ENCODE measurements around the gene SEC16B.

Gene SEC16B

GRCh38 chr1:177923441-177923840 lies 46.4 kb downstream of the SEC16B start:
- no peaks in the 10 kb centered on the region for H3K36me3 Mint-ChIP-seq
- no peaks in the 10 kb centered on the region for H3K4me1 Mint-ChIP-seq
- H3K27me3 Mint-ChIP-seq = peaks cover 2% of the 10 kb centered on the region

GRCh38 chr1:177922209-177922608 lies 47.6 kb downstream of the SEC16B start:
- ATAC-seq (ENCODE audit: low read depth) = no peak
- no peaks in the 10 kb centered on the region for H3K9me3 Mint-ChIP-seq
- H3K27ac Mint-ChIP-seq = no peak overlapping the region
- no peak overlapping the region for H3K4me3 Mint-ChIP-seq
- no peak for DNase-seq (ENCODE audit: low spot score in 2 of 2)
- peaks cover 3% of the 10 kb centered on the region for H3K27me3 Mint-ChIP-seq
- no peaks in the 10 kb centered on the region for H3K36me3 Mint-ChIP-seq
- H3K4me1 Mint-ChIP-seq = no peaks in the 10 kb centered on the region

More at GRCh38 chr1:177923441-177923840, 46.4 kb downstream of the SEC16B start:
- H3K27ac Mint-ChIP-seq = no peak overlapping the region
- H3K4me3 Mint-ChIP-seq = no peak overlapping the region
- ATAC-seq (ENCODE audit: low read depth) = no peak
- no peaks in the 10 kb centered on the region for H3K9me3 Mint-ChIP-seq
- DNase-seq (ENCODE audit: low spot score in 2 of 2) = no peak

- H3K36me3 Mint-ChIP-seq = no peaks in the 10 kb centered on the region
- no peak overlapping the region for H3K4me3 Mint-ChIP-seq
- ATAC-seq (ENCODE audit: low read depth) (no peak), DNase-seq (ENCODE audit: low spot score in 2 of 2) (no peak)
- no peak overlapping the region for H3K27ac Mint-ChIP-seq
- no peaks in the 10 kb centered on the region for H3K4me1 Mint-ChIP-seq
- H3K27me3 Mint-ChIP-seq = peaks cover 3% of the 10 kb centered on the region
- no peaks in the 10 kb centered on the region for H3K9me3 Mint-ChIP-seq
Observed at GRCh38 chr1:177921590-177921989, 48.3 kb downstream of the SEC16B start.

- DNase-seq (ENCODE audit: low spot score in 2 of 2) (no peak), ATAC-seq (ENCODE audit: low read depth) (no peak)
- Mint-ChIP-seq H3K4me3 (no peak overlapping the region), H3K27ac (no peak overlapping the region), H3K27me3 (peaks cover 3% of the 10 kb centered on the region), H3K36me3 (no peaks in the 10 kb centered on the region), H3K9me3 (no peaks in the 10 kb centered on the region), H3K4me1 (no peaks in the 10 kb centered on the region)
Observed at GRCh38 chr1:177920091-177920490, 49.8 kb downstream of the SEC16B start.

- H3K27ac Mint-ChIP-seq = no peak overlapping the region
- no peaks in the 10 kb centered on the region for H3K36me3 Mint-ChIP-seq
- no peaks in the 10 kb centered on the region for H3K9me3 Mint-ChIP-seq
- ATAC-seq (ENCODE audit: low read depth) (no peak), DNase-seq (ENCODE audit: low spot score in 2 of 2) (no peak)
- H3K4me3 Mint-ChIP-seq = no peak overlapping the region
- no peaks in the 10 kb centered on the region for H3K4me1 Mint-ChIP-seq
- peaks cover 2% of the 10 kb centered on the region for H3K27me3 Mint-ChIP-seq
Observed at GRCh38 chr1:177915641-177916040, 54.2 kb downstream of the SEC16B start.

- Mint-ChIP-seq H3K4me3 (no peak overlapping the region), H3K36me3 (no peaks in the 10 kb centered on the region), H3K4me1 (no peaks in the 10 kb centered on the region), H3K27me3 (peaks cover 2% of the 10 kb centered on the region), H3K9me3 (no peaks in the 10 kb centered on the region), H3K27ac (no peak overlapping the region)
- ATAC-seq (ENCODE audit: low read depth) (no peak), DNase-seq (ENCODE audit: low spot score in 2 of 2) (no peak)
Observed at GRCh38 chr1:177914603-177915002, 55.3 kb downstream of the SEC16B start.

GRCh38 chr1:177913762-177914540 lies 55.9 kb downstream of the SEC16B start:
- H3K4me1 Mint-ChIP-seq = no peaks in the 10 kb centered on the region
- no peak overlapping the region for H3K4me3 Mint-ChIP-seq
- no peak overlapping the region for H3K27ac Mint-ChIP-seq
- no peak for DNase-seq (ENCODE audit: low spot score in 2 of 2)
- H3K36me3 Mint-ChIP-seq = no peaks in the 10 kb centered on the region
- H3K27me3 Mint-ChIP-seq = peaks cover 4% of the 10 kb centered on the region
- H3K9me3 Mint-ChIP-seq = no peaks in the 10 kb centered on the region
- no peak for ATAC-seq (ENCODE audit: low read depth)

- Mint-ChIP-seq H3K27ac (no peak overlapping the region), H3K36me3 (no peaks in the 10 kb centered on the region), H3K4me3 (no peak overlapping the region), H3K9me3 (no peaks in the 10 kb centered on the region), H3K27me3 (peaks cover 2% of the 10 kb centered on the region), H3K4me1 (no peaks in the 10 kb centered on the region)
- DNase-seq (ENCODE audit: low spot score in 2 of 2) (no peak), ATAC-seq (ENCODE audit: low read depth) (no peak)
Observed at GRCh38 chr1:177912991-177913390, 56.9 kb downstream of the SEC16B start.

- H3K27ac Mint-ChIP-seq = no peak overlapping the region
- no peaks in the 10 kb centered on the region for H3K36me3 Mint-ChIP-seq
- H3K4me1 Mint-ChIP-seq = no peaks in the 10 kb centered on the region
- ATAC-seq (ENCODE audit: low read depth) = no peak
- no peak overlapping the region for H3K4me3 Mint-ChIP-seq
- peaks cover 5% of the 10 kb centered on the region for H3K27me3 Mint-ChIP-seq
- DNase-seq (ENCODE audit: low spot score in 2 of 2) = no peak
- no peaks in the 10 kb centered on the region for H3K9me3 Mint-ChIP-seq
Observed at GRCh38 chr1:177909416-177909815, 60.4 kb downstream of the SEC16B start.

- Mint-ChIP-seq H3K4me3 (no peak overlapping the region), H3K4me1 (no peaks in the 10 kb centered on the region), H3K36me3 (no peaks in the 10 kb centered on the region), H3K9me3 (peaks cover 2% of the 10 kb centered on the region), H3K27ac (no peak overlapping the region), H3K27me3 (peaks cover 7% of the 10 kb centered on the region)
- ATAC-seq (ENCODE audit: low read depth) (no peak), DNase-seq (ENCODE audit: low spot score in 2 of 2) (no peak)
Observed at GRCh38 chr1:177907000-177907399, 62.9 kb downstream of the SEC16B start.

- H3K27me3 Mint-ChIP-seq = peaks cover 7% of the 10 kb centered on the region
- no peak overlapping the region for H3K4me3 Mint-ChIP-seq
- no peaks in the 10 kb centered on the region for H3K36me3 Mint-ChIP-seq
- H3K9me3 Mint-ChIP-seq = peaks cover 2% of the 10 kb centered on the region
- H3K27ac Mint-ChIP-seq = no peak overlapping the region
- no peaks in the 10 kb centered on the region for H3K4me1 Mint-ChIP-seq
- DNase-seq (ENCODE audit: low spot score in 2 of 2) = no peak
- no peak for ATAC-seq (ENCODE audit: low read depth)
Observed at GRCh38 chr1:177905686-177906085, 64.2 kb downstream of the SEC16B start.

GRCh38 chr1:177902266-177902665 lies 67.6 kb downstream of the SEC16B start:
- H3K4me3 Mint-ChIP-seq = no peak overlapping the region
- peaks cover 3% of the 10 kb centered on the region for H3K9me3 Mint-ChIP-seq
- H3K36me3 Mint-ChIP-seq = no peaks in the 10 kb centered on the region
- H3K4me1 Mint-ChIP-seq = no peaks in the 10 kb centered on the region
- H3K27ac Mint-ChIP-seq = no peak overlapping the region
- DNase-seq (ENCODE audit: low spot score in 2 of 2) (no peak), ATAC-seq (ENCODE audit: low read depth) (no peak)
- H3K27me3 Mint-ChIP-seq = peaks cover 5% of the 10 kb centered on the region

GRCh38 chr1:177897998-177898654 lies 71.7 kb downstream of the SEC16B start:
- no peaks in the 10 kb centered on the region for H3K27me3 Mint-ChIP-seq
- no peaks in the 10 kb centered on the region for H3K4me1 Mint-ChIP-seq

GRCh38 chr1:177897281-177897997 lies 72.4 kb downstream of the SEC16B start:
- ATAC-seq (ENCODE audit: low read depth) (no peak), DNase-seq (ENCODE audit: low spot score in 2 of 2) (no peak)
- Mint-ChIP-seq H3K4me3 (no peak overlapping the region), H3K36me3 (no peaks in the 10 kb centered on the region), H3K27me3 (no peaks in the 10 kb centered on the region), H3K27ac (no peak overlapping the region), H3K4me1 (no peaks in the 10 kb centered on the region), H3K9me3 (peaks cover 4% of the 10 kb centered on the region)

More at GRCh38 chr1:177897998-177898654, 71.7 kb downstream of the SEC16B start:
- ATAC-seq (ENCODE audit: low read depth) (no peak), DNase-seq (ENCODE audit: low spot score in 2 of 2) (no peak)
- H3K9me3 Mint-ChIP-seq = peaks cover 4% of the 10 kb centered on the region
- H3K36me3 Mint-ChIP-seq = no peaks in the 10 kb centered on the region
- H3K4me3 Mint-ChIP-seq = no peak overlapping the region
- H3K27ac Mint-ChIP-seq = no peak overlapping the region

All from memory B cell (primary cell).